Stimulated activated effector memory CD8-positive, alpha-beta T cell treated with anti-CD3 and anti-CD28 coated beads, Interleukin-12 subunit alpha, Interleukin-12 subunit beta, amount 100 ng/mL, for 72 hours (primary cell): ENCODE measurements around the gene PDAP1.
"Not testable (repeated sequence)": the region's sequence is repeated elsewhere in the genome, so short reads cannot be mapped to it uniquely, and the experiment has no call there.

Experiments used
- ATAC-seq: fragments of 150-1000 bp; cut with Tn5 transposase; 2 replicates; pipeline ENCODE4 v1.10.0; 2021
- DNase-seq, 2 donors: peaks; one replicate each; pipeline ENCODE4 v3.0.0; 2021 to 2022; ENCODE audit warnings: low spot score in 2 of 2
- H3K27ac Mint-ChIP-seq: one replicate; pipeline ENCODE4 v1.8.0; 2022; ENCODE audit warnings: mild to moderate bottlenecking, mixed read lengths
- H3K36me3 Mint-ChIP-seq: one replicate; pipeline ENCODE4 v1.8.0; 2022; ENCODE audit warnings: mild to moderate bottlenecking, mixed read lengths
- H3K4me1 Mint-ChIP-seq: one replicate; pipeline ENCODE4 v1.8.0; 2022; ENCODE audit warnings: mixed read lengths
- H3K4me3 Mint-ChIP-seq: one replicate; pipeline ENCODE4 v1.8.0; 2022; ENCODE audit warnings: mild to moderate bottlenecking, mixed read lengths
- H3K9me3 Mint-ChIP-seq: one replicate; pipeline ENCODE4 v1.8.0; 2022; ENCODE audit warnings: mixed read lengths

The PDAP1 gene

GRCh38 chr7:99393355-99394187 lies 14.8 kb downstream of the PDAP1 start:
- Mint-ChIP-seq H3K4me1 (peaks cover 32% of the 10 kb centered on the region), H3K4me3 (peak overlapping the region; percentile 59), H3K9me3 (no peaks in the 10 kb centered on the region), H3K27ac (peak overlapping the region; percentile 84), H3K36me3 (peaks cover 100% of the 10 kb centered on the region)
- ATAC-seq (no peak), DNase-seq (no peak)

GRCh38 chr7:99392659-99393354 lies 15.6 kb downstream of the PDAP1 start:
- H3K27ac Mint-ChIP-seq, result peak overlapping the region; percentile 84
- H3K4me3 Mint-ChIP-seq, result peak overlapping the region; percentile 59
- ATAC-seq (peak; percentile 90), DNase-seq (peak; percentile 55 to 79)
- H3K36me3 Mint-ChIP-seq, result peaks cover 100% of the 10 kb centered on the region
- H3K4me1 Mint-ChIP-seq, result peaks cover 25% of the 10 kb centered on the region
- no peaks in the 10 kb centered on the region for H3K9me3 Mint-ChIP-seq

GRCh38 chr7:99392046-99392445 lies 16.4 kb downstream of the PDAP1 start:
- peak overlapping the region; percentile 59 for H3K4me3 Mint-ChIP-seq
- ATAC-seq (no peak), DNase-seq (no peak)
- peak overlapping the region; percentile 48 for H3K27ac Mint-ChIP-seq
- peaks cover 22% of the 10 kb centered on the region for H3K4me1 Mint-ChIP-seq
- H3K36me3 Mint-ChIP-seq, result peaks cover 100% of the 10 kb centered on the region
- no peaks in the 10 kb centered on the region for H3K9me3 Mint-ChIP-seq

- Mint-ChIP-seq H3K27ac (no peak overlapping the region), H3K4me1 (peaks cover 22% of the 10 kb centered on the region), H3K4me3 (peak overlapping the region; percentile 59), H3K9me3 (no peaks in the 10 kb centered on the region), H3K36me3 (peaks cover 100% of the 10 kb centered on the region)
- ATAC-seq (no peak), DNase-seq (no peak)
These were observed 17.3 kb downstream of the PDAP1 start for GRCh38 chr7:99390941-99391602.

DNA sequence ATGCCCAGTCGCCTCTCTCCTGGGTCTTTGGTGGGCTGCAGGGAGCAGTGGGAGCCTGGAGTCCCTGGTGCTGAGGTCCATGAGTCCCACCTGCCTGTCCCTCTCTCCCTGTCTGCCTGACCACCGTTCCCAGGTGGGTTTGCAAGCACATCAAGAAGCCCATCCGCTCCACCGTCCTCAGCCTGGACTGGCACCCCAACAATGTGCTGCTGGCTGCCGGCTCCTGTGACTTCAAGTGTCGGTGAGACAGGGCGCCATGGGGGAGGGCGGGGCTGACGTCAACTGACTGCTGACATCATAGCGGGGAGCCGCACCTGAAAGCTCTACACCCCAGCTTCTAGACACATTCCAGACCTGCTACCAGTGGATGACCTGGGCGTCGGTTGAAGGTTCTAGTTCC lies 18.6 kb downstream of the PDAP1 start:
- Mint-ChIP-seq H3K4me1 (peaks cover 22% of the 10 kb centered on the region), H3K9me3 (no peaks in the 10 kb centered on the region), H3K4me3 (no peak overlapping the region), H3K27ac (no peak overlapping the region), H3K36me3 (peaks cover 100% of the 10 kb centered on the region)
- DNase-seq (no peak), ATAC-seq (no peak)

- DNase-seq (no peak), ATAC-seq (no peak)
- Mint-ChIP-seq H3K36me3 (peaks cover 100% of the 10 kb centered on the region), H3K4me1 (peaks cover 23% of the 10 kb centered on the region), H3K9me3 (no peaks in the 10 kb centered on the region), H3K27ac (no peak overlapping the region), H3K4me3 (no peak overlapping the region)
These were observed 20.5 kb downstream of the PDAP1 start for GRCh38 chr7:99387912-99388311.

GRCh38 chr7:99387239-99387635 lies 21.2 kb downstream of the PDAP1 start:
- not testable (repeated sequence) for H3K4me3 Mint-ChIP-seq, H3K27ac Mint-ChIP-seq, H3K9me3 Mint-ChIP-seq, DNase-seq, ATAC-seq
- H3K4me1 Mint-ChIP-seq, result peaks cover 17% of the 10 kb centered on the region
- H3K36me3 Mint-ChIP-seq, result peaks cover 100% of the 10 kb centered on the region

DNA sequence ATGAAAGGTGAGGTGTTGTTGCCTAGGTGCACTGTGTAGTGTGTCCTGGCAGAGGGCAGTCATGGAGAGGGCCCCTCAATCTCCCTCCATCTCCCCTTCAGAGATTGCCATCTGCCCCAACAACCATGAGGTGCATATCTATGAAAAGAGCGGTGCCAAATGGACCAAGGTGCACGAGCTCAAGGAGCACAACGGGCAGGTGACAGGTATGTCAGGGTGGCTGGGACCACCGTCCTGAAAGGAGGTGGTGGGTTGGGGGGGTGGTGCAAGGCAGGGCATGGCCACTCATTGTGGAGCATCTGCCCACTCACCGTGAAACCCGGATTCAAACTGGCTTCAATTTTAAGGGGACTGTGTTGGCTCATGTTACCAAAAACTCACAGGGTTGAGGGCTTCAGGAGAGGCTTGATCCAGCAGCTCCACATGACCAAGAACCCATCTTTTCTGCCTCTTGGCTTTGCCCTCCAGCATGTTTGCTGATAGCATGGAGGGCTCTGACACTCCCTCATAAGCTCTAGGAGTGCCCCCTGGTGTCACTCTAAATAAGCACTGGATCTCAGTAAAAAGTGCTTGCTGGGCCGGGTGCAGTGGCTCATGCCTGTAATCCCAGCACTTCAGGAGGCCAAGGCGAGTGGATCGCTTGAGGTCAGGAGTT lies 21.7 kb downstream of the PDAP1 start:
- H3K4me3 Mint-ChIP-seq, result no peak overlapping the region
- peaks cover 100% of the 10 kb centered on the region for H3K36me3 Mint-ChIP-seq
- H3K9me3 Mint-ChIP-seq, result no peaks in the 10 kb centered on the region
- peak; percentile 66 for ATAC-seq
- H3K4me1 Mint-ChIP-seq, result peaks cover 17% of the 10 kb centered on the region
- no peak for DNase-seq
- H3K27ac Mint-ChIP-seq, result peak overlapping the region; percentile 85

- Mint-ChIP-seq H3K4me3 (no peak overlapping the region), H3K4me1 (peaks cover 29% of the 10 kb centered on the region), H3K9me3 (no peaks in the 10 kb centered on the region), H3K27ac (peak overlapping the region; percentile 85), H3K36me3 (peaks cover 100% of the 10 kb centered on the region)
- DNase-seq, result no peak
- ATAC-seq, result no peak
These were observed 22.8 kb downstream of the PDAP1 start for GRCh38 chr7:99385564-99385963.

DNA sequence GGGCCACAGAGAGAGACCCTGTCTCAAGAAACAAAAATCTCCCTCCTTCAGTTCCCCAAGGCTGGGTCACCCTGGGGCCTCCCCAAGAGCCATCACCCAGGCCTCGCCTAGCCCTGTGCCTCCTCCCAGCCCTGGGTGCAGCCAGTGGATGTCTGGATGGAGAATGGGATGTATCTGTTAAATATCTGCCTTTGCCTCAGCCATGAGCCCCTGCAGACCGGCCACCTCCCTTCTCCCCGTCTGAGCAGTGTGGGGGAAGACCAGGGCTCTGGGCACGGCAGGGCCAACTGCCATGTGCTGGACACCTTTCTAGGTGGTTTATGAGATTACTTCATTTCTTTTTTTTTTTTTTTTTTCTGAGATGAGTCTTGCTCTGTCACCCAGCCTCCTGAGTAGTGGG lies 23.9 kb downstream of the PDAP1 start:
- ATAC-seq, result no peak
- H3K9me3 Mint-ChIP-seq, result no peaks in the 10 kb centered on the region
- H3K27ac Mint-ChIP-seq, result peak overlapping the region; percentile 85
- H3K4me1 Mint-ChIP-seq, result peaks cover 39% of the 10 kb centered on the region
- peaks cover 100% of the 10 kb centered on the region for H3K36me3 Mint-ChIP-seq
- H3K4me3 Mint-ChIP-seq, result no peak overlapping the region
- no peak for DNase-seq

GRCh38 chr7:99383791-99384370 lies 24.5 kb downstream of the PDAP1 start:
- DNase-seq (no peak), ATAC-seq (no peak)
- H3K4me1 Mint-ChIP-seq, result peaks cover 46% of the 10 kb centered on the region
- H3K4me3 Mint-ChIP-seq, result peak overlapping the region; percentile 21
- peak overlapping the region; percentile 85 for H3K27ac Mint-ChIP-seq
- no peaks in the 10 kb centered on the region for H3K9me3 Mint-ChIP-seq
- peaks cover 100% of the 10 kb centered on the region for H3K36me3 Mint-ChIP-seq

GRCh38 chr7:99383203-99383602 lies 25.2 kb downstream of the PDAP1 start:
- Mint-ChIP-seq H3K36me3 (peaks cover 100% of the 10 kb centered on the region), H3K27ac (peak overlapping the region; percentile 85), H3K9me3 (no peaks in the 10 kb centered on the region), H3K4me3 (peak overlapping the region; percentile 21), H3K4me1 (peaks cover 48% of the 10 kb centered on the region)
- DNase-seq (no peak), ATAC-seq (no peak)

DNA sequence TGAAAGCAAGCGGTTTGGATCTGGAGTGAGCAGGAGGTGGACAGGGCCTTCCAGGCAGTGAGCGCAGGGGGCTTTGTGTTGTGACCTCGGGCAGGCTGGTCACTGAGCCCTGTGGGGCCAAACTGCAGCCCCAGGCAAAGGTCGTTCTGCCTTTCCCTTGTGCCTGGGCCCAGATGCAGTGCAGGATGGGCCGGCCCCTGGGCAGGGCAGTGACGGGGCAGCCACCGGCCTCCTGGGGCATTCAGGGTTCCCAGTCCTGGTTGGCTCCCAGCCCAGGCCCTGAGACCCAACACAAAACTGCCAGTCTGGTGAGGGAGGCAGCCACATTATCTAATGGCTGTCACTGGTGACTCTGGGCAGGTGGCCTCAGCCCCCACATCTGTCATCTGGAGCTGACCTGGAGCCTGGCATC lies 26.7 kb downstream of the PDAP1 start:
- Mint-ChIP-seq H3K27ac (peak overlapping the region; percentile 93), H3K4me1 (peaks cover 59% of the 10 kb centered on the region), H3K9me3 (no peaks in the 10 kb centered on the region), H3K4me3 (peak overlapping the region; percentile 80), H3K36me3 (peaks cover 100% of the 10 kb centered on the region)
- no peak for ATAC-seq
- no peak for DNase-seq

- H3K36me3 Mint-ChIP-seq, result peaks cover 100% of the 10 kb centered on the region
- peak overlapping the region; percentile 93 for H3K27ac Mint-ChIP-seq
- peak; percentile 95 for ATAC-seq
- H3K4me3 Mint-ChIP-seq, result peak overlapping the region; percentile 80
- peak; percentile 67 to 90 for DNase-seq
- H3K9me3 Mint-ChIP-seq, result no peaks in the 10 kb centered on the region
- peaks cover 65% of the 10 kb centered on the region for H3K4me1 Mint-ChIP-seq
These were observed 27.4 kb downstream of the PDAP1 start for GRCh38 chr7:99380823-99381663.
